Ascending aorta (tissue), 2 donors: ENCODE results near the gene CD19. TPM values are rescaled to one million over a fixed set of nuclear protein-coding genes. Genes with fewer than 3 reads are reported as not detected.

Experiments
- DNase-seq, 2 donors: peaks; one replicate each; pipeline ENCODE4 v3.0.0-alpha.2; 2019; ENCODE audit warnings: low spot score in 2 of 2
- H3K27ac ChIP-seq, 2 donors: fragments of 200-600 bp; sonication (generic); one replicate each; pipeline ENCODE4 v1.5.1; 2016 to 2017; ENCODE audit warnings: mild to moderate bottlenecking in 1 of 2
- H3K27me3 ChIP-seq: fragments of 200-600 bp; sonication (generic); one replicate; pipeline ENCODE4 v1.5.1; 2017
- H3K36me3 ChIP-seq, 2 donors: fragments of 200-600 bp; sonication (generic); one replicate each; pipeline ENCODE4 v1.5.1; 2016
- H3K4me1 ChIP-seq, 2 donors: fragments of 200-600 bp; sonication (generic); one replicate each; pipeline ENCODE4 v1.5.1; 2016 to 2017; ENCODE audit warnings: mild to moderate bottlenecking in 1 of 2
- H3K4me3 ChIP-seq, 2 donors: fragments of 200-600 bp; sonication (generic); one replicate each; pipeline ENCODE4 v1.5.1; 2016 to 2017; ENCODE audit warnings: mild to moderate bottlenecking in 1 of 2
- H3K9me3 ChIP-seq, 2 donors: fragments of 200-600 bp; sonication (generic); one replicate each; pipeline ENCODE4 v1.5.1; 2016
- CTCF ChIP-seq, 3 experiments: fragments of 200-600 bp in 2 of 3; fragments of 450-650 bp in 1 of 3; sonication (generic) in 2 of 3; IDR thresholded peaks; one replicate each; pipeline ENCODE4 v1.5.1; 2016 to 2019; ENCODE audit warnings: antibody characterized with exemption in 3 of 3, mild to moderate bottlenecking in 1 of 3, moderate library complexity in 1 of 3
- intact Hi-C: fragments of 100-400 bp; cut with DNase I; formaldehyde crosslinking; loops from one replicate; pipeline ENCODE4 v1.15.1; 2023
- total RNA-seq: library from RNA; depleted of rRNA; stranded (reverse); fragments of >200 nt; gene quantifications from one replicate; pipeline ENCODE4 v1.1.0, GENCODE V29; 2016

CD19 gene
- total RNA-seq, 1 donor from 2014 or later: not detected

- Histone ChIP-seq H3K36me3 (peaks cover 29 to 30% of the 10 kb centered on the region in 2 donors), H3K9me3 (no peaks in the 10 kb centered on the region), H3K4me3 (no peak overlapping the region), H3K27ac (no peak overlapping the region), H3K4me1 (no peaks in the 10 kb centered on the region), H3K27me3 (no peaks in the 10 kb centered on the region)
- no peak for TF ChIP-seq CTCF (IDR thresholded peaks at IDR 0.05)
- intact Hi-C loops: no loop called here
- no peak for DNase-seq
These were observed 13.1 kb upstream of the CD19 start for GRCh38 chr16:28918698-28919097.

GRCh38 chr16:28923231-28923587, 8.6 kb upstream of the CD19 start:
- no peak for DNase-seq
- intact Hi-C loops: no loop called here
- H3K4me3 ChIP-seq: no peak overlapping the region
- no peak for TF ChIP-seq CTCF (IDR thresholded peaks at IDR 0.05)
- H3K27me3 ChIP-seq: no peaks in the 10 kb centered on the region
- H3K36me3 ChIP-seq: peaks cover 10 to 11% of the 10 kb centered on the region in 2 donors
- no peaks in the 10 kb centered on the region for H3K9me3 ChIP-seq
- H3K4me1 ChIP-seq: peaks cover 6 to 9% of the 10 kb centered on the region in 2 donors
- no peak overlapping the region for H3K27ac ChIP-seq

GRCh38 chr16:28923652-28924398, 7.9 kb upstream of the CD19 start:
- H3K36me3 ChIP-seq: peaks cover 5 to 6% of the 10 kb centered on the region in 2 donors
- peak overlapping the region in 1 of 2 donors; percentile 90 for H3K4me3 ChIP-seq
- no peaks in the 10 kb centered on the region for H3K9me3 ChIP-seq
- TF ChIP-seq CTCF (IDR thresholded peaks at IDR 0.05): no peak
- peak overlapping the region in 1 of 2 donors; percentile 99 for H3K27ac ChIP-seq
- no peak for DNase-seq
- H3K4me1 ChIP-seq: peaks cover 6 to 9% of the 10 kb centered on the region in 2 donors
- intact Hi-C loops: loop anchor here (2.0 kb wide), 3 partner anchors 45 to 101 kb away; partner anchors contain the start of genes ATP2A1, ATXN2L and TUFM
- H3K27me3 ChIP-seq: no peaks in the 10 kb centered on the region

- peaks cover 6 to 9% of the 10 kb centered on the region in 2 donors for H3K4me1 ChIP-seq
- intact Hi-C loops: loop anchor here (2.0 kb wide), 3 partner anchors 46 to 102 kb away; partner anchors contain the start of genes ATP2A1, ATXN2L and TUFM
- H3K36me3 ChIP-seq: peaks cover 0 to under 1% of the 10 kb centered on the region in 2 donors
- H3K4me3 ChIP-seq: peak overlapping the region; percentile 80 to 90
- no peak for TF ChIP-seq CTCF (IDR thresholded peaks at IDR 0.05)
- no peaks in the 10 kb centered on the region for H3K27me3 ChIP-seq
- H3K27ac ChIP-seq: peak overlapping the region; percentile 96 to 99
- no peak for DNase-seq
- no peaks in the 10 kb centered on the region for H3K9me3 ChIP-seq
These were observed 7.4 kb upstream of the CD19 start for GRCh38 chr16:28924399-28924761.

GRCh38 chr16:28924762-28925385, 6.9 kb upstream of the CD19 start, which contains the start of gene RABEP2:
Gene RABEP2 (minus strand): TSS chr16:28925238. CDS start chr16:28925163, 75 bp downstream.
- Histone ChIP-seq H3K36me3 (no peaks in the 10 kb centered on the region), H3K4me1 (peaks cover 6 to 9% of the 10 kb centered on the region in 2 donors), H3K4me3 (peak within 1 kb of the TSS; percentile 80 to 90), H3K27ac (peak within 1 kb of the TSS; percentile 96 to 99), H3K27me3 (no peaks in the 10 kb centered on the region), H3K9me3 (no peaks in the 10 kb centered on the region)
- intact Hi-C loops: loop anchor here (1.0 to 2.0 kb wide), 5 partner anchors 20 to 102 kb away; partner anchors contain the start of genes ATP2A1, ATXN2L, NFATC2IP and TUFM
- TF ChIP-seq CTCF (IDR thresholded peaks at IDR 0.05): no peak
- peak; percentile 45 to 94 for DNase-seq
